ENCODE results near the gene ZBTB7C. TPM values are rescaled to one million over a fixed set of nuclear protein-coding genes. Genes with fewer than 3 reads are reported as not detected.

The ZBTB7C gene
- total and polyA plus RNA-seq, 2 of the 8 experiments (the other 6 are each of a cell fraction or from before 2014, with no cell fraction given), result 0.15 to 0.45 TPM

GRCh38 chr18:48181087-48181823 lies 227.9 kb downstream of the ZBTB7C start:
- DNase-seq (ENCODE audit: low read depth in 1 of 2, low spot score in 2 of 2), result no peak
- Histone ChIP-seq H2AK5ac (ENCODE audit: low read depth, low read length) (no peak overlapping the region), H3K79me1 (ENCODE audit: low read depth, low read length) (no peaks in the 10 kb centered on the region), H4K20me1 (replicated peaks in 1 of 2; ENCODE audit: control insufficient read depth in 1 of 2, insufficient read depth in 2 of 2, low read length in 2 of 2) (no peaks in the 10 kb centered on the region), H4K5ac (ENCODE audit: insufficient read length, low read depth, low read length) (no peak overlapping the region), H3K56ac (replicated peaks; ENCODE audit: insufficient read length, low read depth, low read length) (no peak overlapping the region), H4K91ac (replicated peaks; ENCODE audit: insufficient read length, low read length) (no peak overlapping the region), H3K36me3 (ENCODE audit: control insufficient read depth in 2 of 4, insufficient read depth in 4 of 4, low read length in 3 of 4) (no peaks in the 10 kb centered on the region), H2BK12ac (ENCODE audit: low read depth, low read length) (no peak overlapping the region), H3K4me3 (ENCODE audit: extremely low read depth in 1 of 4, insufficient read depth in 2 of 4, low read depth in 3 of 4, low read length in 4 of 4) (no peak overlapping the region), H2AFZ (ENCODE audit: low read length) (no peak overlapping the region), H3K18ac (ENCODE audit: extremely low read depth, low read length) (no peak overlapping the region), H3K27ac (ENCODE audit: low read depth, low read length) (no peak overlapping the region), H4K8ac (ENCODE audit: extremely low read depth, insufficient read depth, low read length) (no peak overlapping the region), H2BK120ac (replicated peaks; ENCODE audit: low read depth, low read length) (no peak overlapping the region), H3K4me2 (ENCODE audit: insufficient read depth in 1 of 2, low read depth in 2 of 2, low read length in 2 of 2) (peak overlapping the region; percentile 9 to 52; a peak in 3 of 4 replicates), H3K4me1 (replicated peaks in 1 of 4; ENCODE audit: control insufficient read depth in 3 of 4, insufficient read depth in 4 of 4, low read length in 3 of 4) (peaks cover 0 to 11% (median 4%) of the 10 kb centered on the region in 4 experiments; a peak in 3 of 7 replicates), H3K9me3 (ENCODE audit: insufficient read depth in 2 of 2, low read depth in 1 of 2, low read length in 1 of 2) (no peaks in the 10 kb centered on the region), H2BK15ac (ENCODE audit: low read length) (no peak overlapping the region), H2BK5ac (ENCODE audit: low read depth, low read length) (no peak overlapping the region), H3K14ac (ENCODE audit: insufficient read length) (no peak overlapping the region), H3K79me2 (ENCODE audit: control insufficient read depth in 1 of 2, insufficient read depth in 2 of 2, low read length in 2 of 2) (no peaks in the 10 kb centered on the region), H3K9ac (replicated peaks in 1 of 4; ENCODE audit: extremely low read depth in 1 of 4, low read depth in 3 of 4, low read length in 3 of 4) (no peak overlapping the region), H3K23me2 (ENCODE audit: low read depth, low read length) (no peaks in the 10 kb centered on the region; the same call in 1 of the 2 replicates), H3K23ac (ENCODE audit: insufficient read length) (no peak overlapping the region), H2BK20ac (ENCODE audit: low read length) (no peak overlapping the region), H3K27me3 (replicated peaks in 1 of 4; ENCODE audit: control insufficient read depth in 3 of 4, extremely low read depth in 1 of 4, insufficient read depth in 3 of 4, low read length in 3 of 4) (0 out of 7 replicates have a peak, but pooled peaks cover 0 to 2% (median 0%) of the 10 kb centered on the region in 4 experiments), H3K4ac (replicated peaks; ENCODE audit: insufficient read length, low read depth, low read length) (no peak overlapping the region)
- TF ChIP-seq RAD21 (IDR thresholded peaks at IDR 0.05 in 1 of 2, conservative IDR thresholded peaks at IDR 0.05 in 1 of 2; ENCODE audit: low read depth in 2 of 2, low read length in 2 of 2) (peak; percentile 16 to 47; a peak in 3 of 4 replicates), JUND (IDR thresholded peaks at IDR 0.05; ENCODE audit: low read length) (no peak)
- CTCF ChIA-PET (ENCODE audit: partially characterized antibody), result interaction anchor here (0.6 to 1.7 kb wide), 10 partner anchors 10 to 483 kb away, joined by 3 to 7 read pairs (median 3); no protein-coding TSS in a partner anchor
- 53% methylated on average over 3 of the region's 3 CpGs; no CpG with 5 or more reads in 1 of the 2 experiments for WGBS, 2 experiments (ENCODE audit: extremely low coverage in 1 of 2, insufficient coverage in 1 of 2, insufficient read length in 1 of 2, insufficient replicate concordance in 2 of 2, low coverage in 1 of 2, low lambda C conversion rate in 2 of 2, missing lambda C conversion rate in 1 of 2)
- POLR2A ChIA-PET (ENCODE audit: partially characterized antibody), result interaction anchor here (0.9 to 1.0 kb wide), 2 partner anchors 9 to 13 kb away, joined by 3 read pairs; no protein-coding TSS in a partner anchor
- FAIRE-seq, result peak; percentile 7
